Germinal center (tissue), 1 donor: ENCODE data around the gene STXBP3.
"Not testable (repeated sequence)": the region's sequence is repeated elsewhere in the genome, so short reads cannot be mapped to it uniquely, and the experiment has no call there.

ENCODE experiments used
- DNase-seq: peaks from one replicate; pipeline ENCODE4 v3.0.0; 2012; ENCODE audit warnings: mixed read lengths, low spot score

STXBP3 gene

GRCh38 chr1:108746382-108747170, at the start of gene STXBP3:
Gene STXBP3 (plus strand): TSS chr1:108746674. CDS start chr1:108746738, 64 bp downstream.
- peak; percentile 98 for DNase-seq

- no peak for DNase-seq
Measured at GRCh38 chr1:108699375-108700332, 46.8 kb upstream of the STXBP3 start.

- no peak for DNase-seq
Measured at GRCh38 chr1:108701176-108701849, 45.2 kb upstream of the STXBP3 start.

GRCh38 chr1:108702109-108702508, 44.4 kb upstream of the STXBP3 start:
- not testable (repeated sequence) for DNase-seq

- DNase-seq = no peak
Measured at GRCh38 chr1:108703939-108704338, 42.5 kb upstream of the STXBP3 start.

GRCh38 chr1:108704496-108704895, 42.0 kb upstream of the STXBP3 start:
- no peak for DNase-seq

GRCh38 chr1:108706643-108707042, 39.8 kb upstream of the STXBP3 start:
- DNase-seq = no peak

GRCh38 chr1:108708691-108709660, 37.5 kb upstream of the STXBP3 start:
- peak; percentile 22 for DNase-seq

- DNase-seq = no peak
Measured at GRCh38 chr1:108712606-108713150, 33.8 kb upstream of the STXBP3 start, which contains the start of gene FNDC7. Gene FNDC7 (plus strand): TSS chr1:108712908. CDS start chr1:108712934, 26 bp downstream.

- DNase-seq = no peak
Measured at GRCh38 chr1:108715932-108716331, 30.5 kb upstream of the STXBP3 start.

GRCh38 chr1:108716437-108717230, 29.8 kb upstream of the STXBP3 start:
- DNase-seq = no peak

- no peak for DNase-seq
Measured at GRCh38 chr1:108717774-108718316, 28.6 kb upstream of the STXBP3 start.

- no peak for DNase-seq
Measured at GRCh38 chr1:108718927-108719655, 27.4 kb upstream of the STXBP3 start.

GRCh38 chr1:108719656-108720435, 26.6 kb upstream of the STXBP3 start:
- DNase-seq = no peak

- no peak for DNase-seq
Measured at GRCh38 chr1:108722292-108722691, 24.2 kb upstream of the STXBP3 start.

- no peak for DNase-seq
Measured at GRCh38 chr1:108725906-108726305, 20.6 kb upstream of the STXBP3 start.

GRCh38 chr1:108728327-108728923, 18.0 kb upstream of the STXBP3 start:
- DNase-seq = no peak

GRCh38 chr1:108729481-108729880, 17.0 kb upstream of the STXBP3 start:
- DNase-seq = no peak
